H54 (cell line): ENCODE results near the gene TNFRSF21.

Experiments used
- DNase-seq: peaks from one replicate; pipeline ENCODE4 v3.0.0; 2011; ENCODE audit warnings: low spot score, mixed read lengths; ENCODE audit not compliant: insufficient read length
- FAIRE-seq: peaks from 3 replicates; lab custom pipeline; 2011; peaks lifted over from hg19 to GRCh38; lab: Jason Lieb, UNC
- POLR2A ChIP-seq: IDR thresholded peaks from 2 replicates; pipeline ENCODE4 v1.6.1; 2011; ENCODE audit warnings: low read depth, mild to moderate bottlenecking, low read length

TNFRSF21 gene

DNA sequence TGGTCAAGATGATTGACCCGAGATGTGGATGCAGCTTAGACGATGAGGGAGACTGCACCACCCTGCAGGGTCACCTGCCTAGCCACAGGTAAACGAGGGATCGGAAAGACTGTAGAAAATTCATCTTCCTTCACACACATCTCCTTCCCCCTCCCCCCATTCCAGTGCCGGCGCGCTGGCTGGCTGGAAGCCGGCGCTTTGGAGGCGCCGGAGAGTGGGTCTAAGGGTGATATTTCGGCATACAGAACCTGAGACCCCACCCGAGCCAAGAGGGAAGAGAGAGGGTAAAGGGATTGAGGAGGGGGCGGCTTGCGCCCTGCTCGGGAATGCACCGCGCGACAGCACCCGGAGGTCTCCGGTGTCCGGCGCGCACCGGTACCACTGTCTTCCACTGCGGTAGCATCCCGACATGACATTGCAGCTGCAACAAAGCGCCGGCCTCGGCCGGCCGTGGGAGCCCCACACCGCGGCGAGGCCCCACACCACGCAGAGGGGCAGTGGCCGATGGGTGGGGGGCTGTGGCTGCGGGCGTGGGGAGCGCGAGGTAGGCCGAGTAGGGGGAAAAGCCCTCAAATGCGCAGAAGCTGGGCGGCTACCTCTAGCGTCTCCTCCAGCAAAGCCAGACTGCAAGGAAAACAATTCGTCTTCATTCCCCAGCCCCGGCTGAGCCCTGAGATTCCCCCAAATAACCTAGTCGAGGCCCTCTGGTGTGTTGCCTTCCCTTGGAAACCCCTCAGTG lies 984 bp downstream of the TNFRSF21 start:
- FAIRE-seq (no peak), DNase-seq (peak; percentile 35)
- no peak for TF ChIP-seq POLR2A

DNA sequence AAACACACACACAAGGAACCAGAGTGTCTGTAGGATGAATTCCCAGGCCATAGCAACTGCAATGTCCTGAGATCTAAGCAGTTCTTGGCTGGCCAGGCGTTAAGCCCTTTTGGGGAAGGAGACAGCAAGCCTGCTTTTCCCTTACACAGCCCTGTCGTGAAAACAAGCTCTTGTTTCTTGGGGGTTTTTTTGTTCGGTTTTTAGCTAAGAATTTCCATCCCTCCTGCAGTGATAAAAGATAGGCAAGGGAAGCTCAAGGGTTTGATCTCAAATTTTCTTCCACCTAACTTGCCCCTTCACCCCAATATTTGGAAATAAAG lies 1.5 kb downstream of the TNFRSF21 start:
- no peak for DNase-seq
- TF ChIP-seq POLR2A = no peak
- no peak for FAIRE-seq

DNA sequence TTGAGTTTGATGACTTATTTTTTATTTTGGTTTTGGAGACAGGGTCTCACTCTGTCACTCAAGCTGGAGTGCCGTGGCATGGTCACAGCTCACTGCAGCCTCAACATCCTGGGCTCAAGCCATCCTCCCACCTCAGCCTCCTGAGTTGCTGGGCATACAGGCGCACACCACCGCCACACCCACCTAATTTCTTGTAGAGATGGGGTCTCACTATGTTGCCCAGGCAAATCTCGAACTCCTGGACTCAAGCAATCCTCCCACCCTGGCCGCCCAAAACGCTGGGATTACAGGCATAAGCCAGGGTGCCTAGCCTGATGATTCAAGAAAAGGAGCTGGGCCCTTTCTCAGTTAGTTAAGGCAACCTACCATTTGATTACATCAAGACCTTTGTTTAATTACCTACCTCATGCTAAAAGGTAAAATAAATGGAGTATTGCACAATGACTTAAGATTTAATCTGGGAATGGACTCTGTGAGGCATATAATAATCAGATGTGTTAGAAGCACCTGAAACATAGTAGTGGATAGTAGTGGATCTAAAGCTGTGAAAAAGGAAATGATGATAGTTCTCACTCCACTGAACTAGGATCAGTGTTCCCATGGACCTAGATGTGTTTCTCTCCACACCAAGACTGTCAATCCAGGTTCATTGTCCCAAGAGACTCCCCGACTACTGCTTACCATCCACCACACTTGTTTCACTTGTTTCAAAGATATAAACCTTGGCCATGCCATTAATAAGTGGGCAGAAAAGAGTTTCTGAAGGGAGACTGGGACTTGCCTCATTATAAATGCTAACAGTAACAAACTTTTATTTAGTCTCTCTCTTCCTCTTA lies 2.1 kb downstream of the TNFRSF21 start:
- DNase-seq (no peak), FAIRE-seq (no peak)
- TF ChIP-seq POLR2A = no peak

DNA sequence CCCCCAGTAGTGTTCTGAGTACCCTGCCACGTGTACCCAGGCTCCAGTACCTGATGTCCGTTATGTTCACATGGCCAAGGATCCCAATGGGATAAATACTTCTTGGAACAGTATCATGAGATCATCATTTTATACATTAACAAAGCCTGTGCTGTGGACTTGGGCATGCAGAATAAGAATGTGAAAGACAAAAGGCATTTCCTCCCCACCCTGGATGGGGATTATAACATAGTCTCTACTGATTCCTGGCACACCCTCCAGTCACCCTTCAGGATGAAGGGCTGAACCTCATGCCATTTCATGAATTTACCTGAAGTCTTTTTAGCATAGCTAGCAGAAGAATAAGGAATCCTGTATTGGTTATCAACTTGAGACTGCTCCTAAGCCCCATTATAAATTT lies 2.8 kb downstream of the TNFRSF21 start:
- DNase-seq (no peak), FAIRE-seq (no peak)
- TF ChIP-seq POLR2A = no peak

DNA sequence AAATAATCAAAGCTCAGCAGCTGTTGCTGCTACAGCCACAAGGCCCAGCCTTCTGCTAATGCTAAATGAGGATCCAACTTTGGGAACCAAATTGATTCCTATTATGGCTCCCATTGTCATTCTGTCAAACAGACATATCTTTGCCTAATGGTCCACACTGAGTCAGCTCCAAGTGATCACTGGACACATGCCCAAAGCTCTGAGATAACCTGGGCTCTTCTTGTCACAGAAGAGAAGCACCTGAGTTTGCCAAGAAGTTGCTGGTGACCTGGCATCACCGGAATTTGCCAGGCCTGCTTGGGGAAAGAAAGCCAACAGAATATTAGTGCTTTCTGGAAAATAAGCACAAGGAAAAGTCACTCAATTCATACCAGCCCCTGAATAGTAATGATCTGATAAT lies 5.8 kb downstream of the TNFRSF21 start:
- DNase-seq (no peak), FAIRE-seq (no peak)
- TF ChIP-seq POLR2A = no peak

DNA sequence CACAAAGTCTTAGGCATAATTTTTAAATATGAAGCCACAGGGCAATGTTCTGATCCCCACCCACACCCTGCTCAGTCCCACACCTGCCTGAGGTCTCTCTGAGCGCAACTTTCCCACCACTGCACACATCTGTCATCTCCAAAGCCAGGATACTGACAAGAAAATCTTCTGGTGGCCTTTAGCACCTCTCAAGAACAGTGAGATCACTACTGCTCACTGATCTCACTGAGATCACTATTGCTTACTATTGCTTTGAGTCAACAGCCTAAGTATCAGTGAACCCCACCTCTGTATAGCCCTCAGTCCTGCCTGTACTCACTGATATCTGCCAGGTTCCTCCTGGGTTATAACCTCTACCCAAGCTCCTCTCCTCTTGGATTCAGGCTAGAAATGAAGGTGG lies 6.4 kb downstream of the TNFRSF21 start:
- TF ChIP-seq POLR2A = no peak
- FAIRE-seq (no peak), DNase-seq (no peak)

DNA sequence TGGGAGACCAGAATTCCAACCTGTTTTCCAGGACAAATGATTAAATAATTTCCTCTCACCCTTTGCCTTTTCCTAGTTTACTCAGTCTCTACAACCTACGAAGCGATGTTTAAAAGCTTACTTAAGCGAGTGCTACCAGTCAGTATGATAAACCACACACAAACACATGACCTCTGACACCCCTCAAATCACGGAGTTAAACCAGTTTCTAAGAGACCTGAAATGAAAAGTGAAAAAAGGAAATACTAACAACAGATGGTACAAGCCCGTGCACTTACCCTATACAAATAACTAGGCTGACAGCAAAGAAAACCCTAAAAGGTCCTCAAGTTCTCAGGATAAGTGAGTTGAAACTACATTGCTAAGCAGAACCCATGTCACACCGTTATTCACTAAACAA lies 7.7 kb downstream of the TNFRSF21 start:
- FAIRE-seq = no peak

DNA sequence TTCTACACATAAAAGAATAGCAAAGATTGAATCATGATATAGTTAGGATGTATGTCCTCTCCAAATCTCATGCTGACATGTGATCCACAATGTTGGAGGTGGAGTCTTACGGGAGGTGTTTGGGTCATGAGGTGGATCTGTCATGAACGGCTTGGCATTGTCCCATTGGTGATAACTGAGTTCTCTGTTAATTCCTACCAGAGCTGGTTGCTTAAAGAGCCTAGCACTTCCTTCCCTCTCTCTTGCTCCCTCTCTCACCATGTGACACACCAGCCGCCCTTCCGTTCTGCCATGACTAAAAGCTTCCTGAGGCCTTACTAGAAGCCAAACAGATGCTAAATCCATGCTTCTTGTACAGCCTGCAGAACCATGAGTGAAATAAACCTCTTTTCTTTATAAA lies 8.3 kb downstream of the TNFRSF21 start:
- FAIRE-seq = no peak
- no peak for TF ChIP-seq POLR2A
- DNase-seq = no peak

More for the DNA sequence above, 7.7 kb downstream of the TNFRSF21 start:
- no peak for TF ChIP-seq POLR2A
- DNase-seq = no peak

DNA sequence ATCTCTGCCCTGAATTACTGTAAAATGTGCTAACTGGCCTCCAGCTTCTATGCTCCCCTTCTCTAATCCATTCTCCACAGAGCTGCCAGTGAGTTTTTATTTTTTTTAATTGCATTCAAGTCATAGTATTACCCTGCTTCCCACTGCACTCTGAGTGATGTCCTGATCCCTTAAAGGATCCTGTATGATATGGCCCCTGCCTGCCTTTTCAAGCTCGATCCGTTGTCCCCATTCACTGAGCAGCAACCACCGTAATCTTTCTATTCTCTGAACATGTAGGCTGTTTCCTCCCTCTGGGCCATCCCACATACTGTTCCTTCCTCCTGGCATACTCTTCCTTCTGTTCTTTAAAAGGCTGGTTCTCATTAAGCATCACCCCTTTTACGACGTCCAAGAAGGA lies 9.3 kb downstream of the TNFRSF21 start:
- FAIRE-seq = no peak
- no peak for TF ChIP-seq POLR2A
- no peak for DNase-seq

DNA sequence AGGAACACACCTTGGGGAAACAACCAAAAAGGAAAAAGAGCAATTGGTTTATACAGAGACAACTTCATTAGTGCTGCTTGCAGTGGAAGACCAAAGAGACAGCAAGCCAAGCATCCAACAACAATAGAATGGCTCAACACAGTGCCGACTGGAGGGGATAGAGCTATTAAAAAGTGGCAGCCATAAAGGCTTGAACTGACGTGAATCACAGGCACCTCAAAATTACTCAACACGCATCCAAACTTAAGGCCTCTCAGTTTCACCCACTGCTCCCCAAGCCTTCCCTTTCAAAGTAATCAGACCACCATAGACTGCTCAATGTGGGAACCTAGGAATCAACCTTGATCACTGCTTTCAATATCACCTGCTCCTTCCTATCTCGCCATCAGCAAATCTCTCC lies 9.7 kb downstream of the TNFRSF21 start:
- no peak for TF ChIP-seq POLR2A
- DNase-seq = no peak
- FAIRE-seq = no peak

DNA sequence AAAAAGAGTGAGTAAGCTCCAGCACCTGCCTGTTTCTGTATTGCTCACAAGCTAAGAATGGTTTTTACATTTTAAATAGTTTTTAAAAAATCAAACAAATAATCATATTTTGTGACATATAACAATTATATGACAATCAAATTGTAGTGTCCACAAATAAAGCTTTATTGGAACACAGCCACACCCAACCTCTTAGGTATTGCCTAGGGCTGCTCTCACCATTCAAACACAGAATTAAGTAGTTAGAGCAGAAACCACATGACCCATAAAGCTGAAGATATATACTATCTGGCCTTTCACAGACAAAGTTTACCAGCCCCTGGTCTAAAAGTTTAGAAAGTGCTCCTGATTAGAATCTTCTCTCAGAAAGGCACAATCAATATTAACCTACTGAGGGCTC lies 11.2 kb downstream of the TNFRSF21 start:
- DNase-seq (no peak), FAIRE-seq (no peak)
- TF ChIP-seq POLR2A = no peak

DNA sequence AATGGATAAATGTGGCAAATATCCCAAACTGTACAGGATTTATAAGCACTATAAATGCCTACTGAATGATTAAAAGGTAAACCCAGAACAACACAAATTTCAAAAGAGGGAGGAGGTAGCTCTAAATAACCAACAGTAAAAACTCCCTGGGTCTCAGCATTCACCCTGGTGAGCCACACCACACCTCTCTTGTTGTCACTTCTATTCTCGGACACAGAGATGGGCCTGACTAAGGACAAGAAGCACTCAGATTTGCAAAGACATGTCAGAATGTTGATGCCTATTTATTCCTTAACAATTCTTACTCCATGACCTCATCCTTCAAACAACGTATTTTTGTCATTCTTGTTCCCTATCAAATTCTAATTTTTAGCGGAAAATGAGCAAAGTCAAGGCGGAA lies 14.7 kb downstream of the TNFRSF21 start:
- TF ChIP-seq POLR2A = no peak
- FAIRE-seq = no peak
- no peak for DNase-seq

DNA sequence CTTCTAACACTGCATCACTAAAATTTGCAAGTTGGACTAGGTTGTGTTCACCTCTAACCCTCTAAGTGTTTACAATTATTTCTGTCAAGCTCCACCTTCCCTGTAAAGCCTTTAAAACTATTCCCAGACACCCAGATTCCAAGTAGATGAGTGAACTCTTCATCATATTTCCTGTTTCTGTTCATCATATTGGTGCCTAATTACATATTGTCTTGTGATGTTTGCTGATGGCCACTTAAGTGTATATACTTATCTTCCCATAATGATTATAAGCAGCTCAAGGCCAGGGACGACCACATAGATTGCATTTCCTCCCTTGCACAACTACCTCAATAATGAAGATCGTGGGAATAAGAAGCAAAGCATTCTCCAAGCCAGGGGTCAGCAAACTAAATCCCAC lies 16.8 kb downstream of the TNFRSF21 start:
- TF ChIP-seq POLR2A = no peak
- FAIRE-seq (no peak), DNase-seq (no peak)

DNA sequence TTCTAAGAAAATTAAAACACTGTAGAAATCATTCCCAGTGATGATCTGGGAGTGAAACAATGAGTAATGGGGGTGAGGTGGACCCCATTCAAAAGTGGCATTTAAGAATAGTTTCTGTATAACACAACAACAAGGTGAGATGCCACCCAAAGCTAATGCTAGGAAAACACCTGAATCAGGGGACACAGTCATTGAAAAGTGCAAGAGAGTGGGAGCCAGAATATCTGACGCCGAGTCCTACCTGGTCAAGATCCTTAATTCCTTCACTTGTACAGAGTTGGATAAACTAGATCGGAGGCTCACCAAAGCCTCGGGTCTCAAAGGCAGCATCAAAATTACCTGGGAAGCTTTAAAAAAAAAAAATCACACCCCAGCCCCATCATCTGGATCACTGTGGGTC lies 17.7 kb downstream of the TNFRSF21 start:
- DNase-seq = no peak
- TF ChIP-seq POLR2A = no peak
- FAIRE-seq = no peak
